GM23338 (cell line): ENCODE results near the gene PGP. TPM values are rescaled to one million over a fixed set of nuclear protein-coding genes. Genes with fewer than 3 reads are reported as not detected.

Source experiments
- ATAC-seq: fragments of 200-7000 bp; cut with Tn5 transposase; 3 replicates; pipeline ENCODE4 v1.9.1; 2020
- DNase-seq: peaks from one replicate; pipeline ENCODE4 v3.0.0-alpha.2; 2015; ENCODE audit warnings: low spot score
- H2AFZ ChIP-seq: fragments of 200-600 bp; sonication (generic); 2 replicates; pipeline ENCODE4 v1.8.0; 2016; ENCODE audit warnings: antibody characterized with exemption, mild to moderate bottlenecking, moderate library complexity
- H3F3A ChIP-seq: fragments of 200-600 bp; sonication (generic); replicated peaks from 2 replicates; pipeline ENCODE4 v1.8.0; 2017; ENCODE audit warnings: antibody characterized with exemption, mixed run types, low read depth
- H3K27ac ChIP-seq: fragments of 200-600 bp; sonication (generic); 2 replicates; pipeline ENCODE4 v1.6.1; 2016; ENCODE audit warnings: low read depth
- H3K27me3 ChIP-seq: fragments of 200-600 bp; sonication (generic); 2 replicates; pipeline ENCODE4 v1.8.0; 2016; ENCODE audit warnings: mild to moderate bottlenecking, mixed run types, moderate library complexity; ENCODE audit not compliant: insufficient read depth
- H3K36me3 ChIP-seq: fragments of 200-600 bp; sonication (generic); 2 replicates; pipeline ENCODE4 v1.8.0; 2016; ENCODE audit warnings: mild to moderate bottlenecking; ENCODE audit not compliant: insufficient read depth
- H3K4me1 ChIP-seq: fragments of 200-600 bp; sonication (generic); 2 replicates; pipeline ENCODE4 v1.8.0; 2016; ENCODE audit warnings: mild to moderate bottlenecking, moderate library complexity; ENCODE audit not compliant: insufficient read depth
- H3K4me2 ChIP-seq: fragments of 200-600 bp; sonication (generic); 2 replicates; pipeline ENCODE4 v1.7.1; 2017; ENCODE audit warnings: mixed run types
- H3K4me3 ChIP-seq: fragments of 200-600 bp; sonication (generic); 2 replicates; pipeline ENCODE4 v1.6.1; 2016; ENCODE audit warnings: mixed run types
- H3K79me2 ChIP-seq: fragments of 200-600 bp; sonication (generic); replicated peaks from 2 replicates; pipeline ENCODE4 v1.8.0; 2017; ENCODE audit warnings: mild to moderate bottlenecking; ENCODE audit not compliant: insufficient read depth
- H3K9me2 ChIP-seq: fragments of 200-600 bp; sonication (generic); 2 replicates; pipeline ENCODE4 v1.8.0; 2017; ENCODE audit not compliant: insufficient read depth
- H4K20me1 ChIP-seq: fragments of 200-600 bp; sonication (generic); replicated peaks from 2 replicates; pipeline ENCODE4 v1.8.0; 2017; ENCODE audit warnings: mild to moderate bottlenecking; ENCODE audit not compliant: insufficient read depth
- H3K27ac Mint-ChIP-seq: 2 replicates; pipeline ENCODE4 v1.8.0; 2020; ENCODE audit warnings: inconsistent platforms, mild to moderate bottlenecking, moderate library complexity, mixed read lengths
- H3K27me3 Mint-ChIP-seq: 3 replicates; pipeline ENCODE4 v1.8.0; 2022; ENCODE audit warnings: low read depth, mild to moderate bottlenecking, moderate library complexity, mixed read lengths, inconsistent platforms; ENCODE audit not compliant: insufficient read depth, poor library complexity
- H3K36me3 Mint-ChIP-seq: 3 replicates; pipeline ENCODE4 v1.8.0; 2021; ENCODE audit warnings: low read depth, mild to moderate bottlenecking, inconsistent platforms, moderate library complexity, mixed read lengths
- H3K4me1 Mint-ChIP-seq: 3 replicates; pipeline ENCODE4 v1.8.0; 2020; ENCODE audit warnings: mild to moderate bottlenecking, inconsistent platforms, mixed read lengths
- H3K4me3 Mint-ChIP-seq: 3 replicates; pipeline ENCODE4 v1.8.0; 2021; ENCODE audit warnings: moderate library complexity, mild to moderate bottlenecking, inconsistent platforms, mixed read lengths
- H3K9me3 Mint-ChIP-seq: 3 replicates; pipeline ENCODE4 v1.8.0; 2020; ENCODE audit warnings: moderate library complexity, mild to moderate bottlenecking, inconsistent platforms, mixed read lengths
- CREB1 ChIP-seq: fragments of 250-450 bp; sonication (Bioruptor Pico); IDR thresholded peaks from 2 replicates; pipeline ENCODE4 v1.5.0; 2020; ENCODE audit warnings: low read depth, mild to moderate bottlenecking, moderate library complexity
- EZH2 ChIP-seq: fragments of 200-600 bp; sonication (generic); IDR thresholded peaks from one replicate; pipeline ENCODE4 v1.8.0; 2017; ENCODE audit warnings: antibody characterized with exemption, mild to moderate bottlenecking, low read depth; ENCODE audit not compliant: unreplicated experiment
- EZH2phosphoT487 ChIP-seq: fragments of 200-600 bp; sonication (generic); IDR thresholded peaks from one replicate; pipeline ENCODE4 v1.8.1; 2018; ENCODE audit warnings: antibody characterized with exemption; ENCODE audit not compliant: unreplicated experiment
- JUNB ChIP-seq: IDR thresholded peaks from one replicate; pipeline ENCODE4 v1.6.1; 2016; ENCODE audit warnings: antibody characterized with exemption; ENCODE audit not compliant: unreplicated experiment
- NANOG ChIP-seq: IDR thresholded peaks from 2 replicates; pipeline ENCODE4 v1.6.1; 2016; ENCODE audit warnings: antibody characterized with exemption, borderline replicate concordance
- POLR2AphosphoS5 ChIP-seq: IDR thresholded peaks from 2 replicates; pipeline ENCODE4 v1.6.1; 2016; ENCODE audit warnings: antibody characterized with exemption, low read depth
- STAT1 ChIP-seq: IDR thresholded peaks from one replicate; pipeline ENCODE4 v1.6.1; 2016; ENCODE audit warnings: antibody characterized with exemption; ENCODE audit not compliant: unreplicated experiment
- ZNF114 ChIP-seq: fragments of 250-450 bp; sonication (Bioruptor Pico); IDR thresholded peaks from 2 replicates; pipeline ENCODE4 v1.5.0; 2020; ENCODE audit warnings: mild to moderate bottlenecking, moderate library complexity
- ZNF331 ChIP-seq: fragments of 250-450 bp; sonication (Bioruptor Pico); IDR thresholded peaks from 2 replicates; pipeline ENCODE4 v1.5.0; 2020; ENCODE audit warnings: low read depth, mild to moderate bottlenecking, moderate library complexity
- polyA plus RNA-seq: library from polyadenylated mRNA; unstranded; fragments of >200 nt; fragmentation: Nextera tagmentation; extraction: Ambion mirVana; gene quantifications from 2 replicates; pipeline ENCODE4 v1.2.1, GENCODE V29; 2016
- total RNA-seq: library from RNA; depleted of rRNA; stranded (reverse); fragments of >200 nt; shearing (Covaris generic); gene quantifications from 2 replicates; pipeline ENCODE4 v1.2.3, GENCODE V29; 2014
- TF ChIP-seq, protein P1 (sequence below): IDR thresholded peaks from 2 replicates; pipeline ENCODE4 v1.6.1; 2016; ENCODE audit warnings: antibody characterized with exemption
- TF ChIP-seq, protein P2 (sequence below), 2 experiments: fragments of 200-600 bp in 1 of 2; sonication (generic) in 1 of 2; conservative IDR thresholded peaks; 2 replicates each; pipeline versions ENCODE4 v1.5.1 to v1.6.1; 2016 to 2017; ENCODE audit warnings: antibody characterized with exemption in 2 of 2, low read depth in 2 of 2, mild to moderate bottlenecking in 2 of 2, moderate library complexity in 1 of 2
- TF ChIP-seq, protein P3 (sequence below): IDR thresholded peaks from one replicate; pipeline ENCODE4 v1.6.1; 2018; ENCODE audit warnings: antibody characterized with exemption; ENCODE audit not compliant: unreplicated experiment
- TF ChIP-seq, protein P4 (sequence below): fragments of 250-450 bp; sonication (Bioruptor Pico); IDR thresholded peaks from 2 replicates; pipeline ENCODE4 v1.5.0; 2020; ENCODE audit warnings: mild to moderate bottlenecking, moderate library complexity

The PGP gene
- total and polyA plus RNA-seq, 2 experiments from 2014 or later, result 44.4 to 80.3 TPM

DNA sequence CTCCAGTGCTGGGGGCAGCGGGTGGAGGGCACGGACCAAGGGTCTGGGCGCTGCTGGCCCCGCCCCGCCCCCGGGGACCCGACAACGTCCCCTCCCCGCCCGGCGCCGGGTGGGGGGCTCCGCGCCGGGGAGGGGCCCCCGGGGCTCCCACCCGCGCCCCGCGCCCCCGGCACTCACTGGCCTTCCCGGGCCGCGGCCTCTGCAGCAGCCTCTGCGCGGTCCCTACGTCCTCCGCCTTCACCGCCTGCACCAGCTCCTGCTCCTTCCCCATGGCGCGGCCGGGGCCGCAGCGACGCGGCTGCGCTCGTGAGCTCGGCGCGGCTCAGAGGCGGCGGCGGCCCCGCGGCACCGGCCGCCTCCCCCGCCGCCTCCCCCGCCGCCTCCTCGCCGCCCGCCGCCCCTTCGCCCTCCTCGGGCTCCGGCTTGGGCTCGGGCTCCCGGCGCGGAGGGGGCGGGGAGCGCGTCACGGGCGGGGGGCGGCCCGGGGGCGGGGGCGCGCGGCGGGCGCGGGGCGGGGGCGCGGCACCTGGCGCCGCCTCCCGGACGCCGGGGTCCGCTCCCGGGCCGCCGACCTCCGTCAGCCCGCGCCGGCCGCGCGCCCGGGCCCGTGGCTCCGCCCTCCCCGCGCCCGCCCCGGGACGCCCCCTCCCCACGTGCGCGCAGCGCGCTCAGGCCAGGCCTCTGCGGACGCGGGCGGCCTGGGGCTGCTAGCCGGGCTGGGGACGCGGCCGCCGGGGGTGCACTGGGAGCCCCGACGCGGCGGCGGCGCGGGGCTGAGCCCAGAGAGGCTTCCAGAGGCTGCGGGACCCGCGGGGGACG is 18.3 kb downstream of the PGP start, which contains the start of gene CASKIN1:
CASKIN1 (minus strand) TSS at position 444 of the 819 bp plus-strand sequence; CDS start at position 271, 173 bp downstream.
- DNase-seq, result peak; percentile 69
- Histone ChIP-seq H3K36me3 (no peaks in the 10 kb centered on the region), H3F3A (0 out of 2 replicates have a peak, but pooled peaks cover 2% of the 10 kb centered on the region), H3K9me2 (no peaks in the 10 kb centered on the region), H3K4me1 (no peaks in the 10 kb centered on the region; the same call in 1 of the 2 replicates), H3K4me2 (peak within 1 kb of the TSS; percentile 92), H3K79me2 (no peaks in the 10 kb centered on the region), H2AFZ (peak within 1 kb of the TSS; percentile 74), H3K4me3 (peak within 1 kb of the TSS; percentile 75), H3K27ac (no peak within 1 kb of the TSS), H4K20me1 (no peaks in the 10 kb centered on the region), H3K27me3 (peaks cover 45% of the 10 kb centered on the region)
- peaks cover 31% of the 10 kb centered on the region for H3K27me3 Mint-ChIP-seq
- TF ChIP-seq ZNF331 (CRISPR knock-in tag), result no peak
- TF ChIP-seq JUNB, result no peak
- TF ChIP-seq, protein P1, sequence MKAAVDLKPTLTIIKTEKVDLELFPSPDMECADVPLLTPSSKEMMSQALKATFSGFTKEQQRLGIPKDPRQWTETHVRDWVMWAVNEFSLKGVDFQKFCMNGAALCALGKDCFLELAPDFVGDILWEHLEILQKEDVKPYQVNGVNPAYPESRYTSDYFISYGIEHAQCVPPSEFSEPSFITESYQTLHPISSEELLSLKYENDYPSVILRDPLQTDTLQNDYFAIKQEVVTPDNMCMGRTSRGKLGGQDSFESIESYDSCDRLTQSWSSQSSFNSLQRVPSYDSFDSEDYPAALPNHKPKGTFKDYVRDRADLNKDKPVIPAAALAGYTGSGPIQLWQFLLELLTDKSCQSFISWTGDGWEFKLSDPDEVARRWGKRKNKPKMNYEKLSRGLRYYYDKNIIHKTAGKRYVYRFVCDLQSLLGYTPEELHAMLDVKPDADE, result no peak
- TF ChIP-seq CREB1 (CRISPR knock-in tag), result no peak
- TF ChIP-seq STAT1, result no peak
- TF ChIP-seq ZNF114 (CRISPR knock-in tag), result no peak
- TF ChIP-seq, protein P2, sequence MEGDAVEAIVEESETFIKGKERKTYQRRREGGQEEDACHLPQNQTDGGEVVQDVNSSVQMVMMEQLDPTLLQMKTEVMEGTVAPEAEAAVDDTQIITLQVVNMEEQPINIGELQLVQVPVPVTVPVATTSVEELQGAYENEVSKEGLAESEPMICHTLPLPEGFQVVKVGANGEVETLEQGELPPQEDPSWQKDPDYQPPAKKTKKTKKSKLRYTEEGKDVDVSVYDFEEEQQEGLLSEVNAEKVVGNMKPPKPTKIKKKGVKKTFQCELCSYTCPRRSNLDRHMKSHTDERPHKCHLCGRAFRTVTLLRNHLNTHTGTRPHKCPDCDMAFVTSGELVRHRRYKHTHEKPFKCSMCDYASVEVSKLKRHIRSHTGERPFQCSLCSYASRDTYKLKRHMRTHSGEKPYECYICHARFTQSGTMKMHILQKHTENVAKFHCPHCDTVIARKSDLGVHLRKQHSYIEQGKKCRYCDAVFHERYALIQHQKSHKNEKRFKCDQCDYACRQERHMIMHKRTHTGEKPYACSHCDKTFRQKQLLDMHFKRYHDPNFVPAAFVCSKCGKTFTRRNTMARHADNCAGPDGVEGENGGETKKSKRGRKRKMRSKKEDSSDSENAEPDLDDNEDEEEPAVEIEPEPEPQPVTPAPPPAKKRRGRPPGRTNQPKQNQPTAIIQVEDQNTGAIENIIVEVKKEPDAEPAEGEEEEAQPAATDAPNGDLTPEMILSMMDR (conservative IDR thresholded peaks at IDR 0.05; ENCODE audit: low read depth in 2 of 2), result no peak
- TF ChIP-seq, protein P3, sequence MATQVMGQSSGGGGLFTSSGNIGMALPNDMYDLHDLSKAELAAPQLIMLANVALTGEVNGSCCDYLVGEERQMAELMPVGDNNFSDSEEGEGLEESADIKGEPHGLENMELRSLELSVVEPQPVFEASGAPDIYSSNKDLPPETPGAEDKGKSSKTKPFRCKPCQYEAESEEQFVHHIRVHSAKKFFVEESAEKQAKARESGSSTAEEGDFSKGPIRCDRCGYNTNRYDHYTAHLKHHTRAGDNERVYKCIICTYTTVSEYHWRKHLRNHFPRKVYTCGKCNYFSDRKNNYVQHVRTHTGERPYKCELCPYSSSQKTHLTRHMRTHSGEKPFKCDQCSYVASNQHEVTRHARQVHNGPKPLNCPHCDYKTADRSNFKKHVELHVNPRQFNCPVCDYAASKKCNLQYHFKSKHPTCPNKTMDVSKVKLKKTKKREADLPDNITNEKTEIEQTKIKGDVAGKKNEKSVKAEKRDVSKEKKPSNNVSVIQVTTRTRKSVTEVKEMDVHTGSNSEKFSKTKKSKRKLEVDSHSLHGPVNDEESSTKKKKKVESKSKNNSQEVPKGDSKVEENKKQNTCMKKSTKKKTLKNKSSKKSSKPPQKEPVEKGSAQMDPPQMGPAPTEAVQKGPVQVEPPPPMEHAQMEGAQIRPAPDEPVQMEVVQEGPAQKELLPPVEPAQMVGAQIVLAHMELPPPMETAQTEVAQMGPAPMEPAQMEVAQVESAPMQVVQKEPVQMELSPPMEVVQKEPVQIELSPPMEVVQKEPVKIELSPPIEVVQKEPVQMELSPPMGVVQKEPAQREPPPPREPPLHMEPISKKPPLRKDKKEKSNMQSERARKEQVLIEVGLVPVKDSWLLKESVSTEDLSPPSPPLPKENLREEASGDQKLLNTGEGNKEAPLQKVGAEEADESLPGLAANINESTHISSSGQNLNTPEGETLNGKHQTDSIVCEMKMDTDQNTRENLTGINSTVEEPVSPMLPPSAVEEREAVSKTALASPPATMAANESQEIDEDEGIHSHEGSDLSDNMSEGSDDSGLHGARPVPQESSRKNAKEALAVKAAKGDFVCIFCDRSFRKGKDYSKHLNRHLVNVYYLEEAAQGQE, result no peak
- no peak for TF ChIP-seq POLR2AphosphoS5
- TF ChIP-seq EZH2, result no peak
- no peak for TF ChIP-seq EZH2phosphoT487
- TF ChIP-seq, protein P4, sequence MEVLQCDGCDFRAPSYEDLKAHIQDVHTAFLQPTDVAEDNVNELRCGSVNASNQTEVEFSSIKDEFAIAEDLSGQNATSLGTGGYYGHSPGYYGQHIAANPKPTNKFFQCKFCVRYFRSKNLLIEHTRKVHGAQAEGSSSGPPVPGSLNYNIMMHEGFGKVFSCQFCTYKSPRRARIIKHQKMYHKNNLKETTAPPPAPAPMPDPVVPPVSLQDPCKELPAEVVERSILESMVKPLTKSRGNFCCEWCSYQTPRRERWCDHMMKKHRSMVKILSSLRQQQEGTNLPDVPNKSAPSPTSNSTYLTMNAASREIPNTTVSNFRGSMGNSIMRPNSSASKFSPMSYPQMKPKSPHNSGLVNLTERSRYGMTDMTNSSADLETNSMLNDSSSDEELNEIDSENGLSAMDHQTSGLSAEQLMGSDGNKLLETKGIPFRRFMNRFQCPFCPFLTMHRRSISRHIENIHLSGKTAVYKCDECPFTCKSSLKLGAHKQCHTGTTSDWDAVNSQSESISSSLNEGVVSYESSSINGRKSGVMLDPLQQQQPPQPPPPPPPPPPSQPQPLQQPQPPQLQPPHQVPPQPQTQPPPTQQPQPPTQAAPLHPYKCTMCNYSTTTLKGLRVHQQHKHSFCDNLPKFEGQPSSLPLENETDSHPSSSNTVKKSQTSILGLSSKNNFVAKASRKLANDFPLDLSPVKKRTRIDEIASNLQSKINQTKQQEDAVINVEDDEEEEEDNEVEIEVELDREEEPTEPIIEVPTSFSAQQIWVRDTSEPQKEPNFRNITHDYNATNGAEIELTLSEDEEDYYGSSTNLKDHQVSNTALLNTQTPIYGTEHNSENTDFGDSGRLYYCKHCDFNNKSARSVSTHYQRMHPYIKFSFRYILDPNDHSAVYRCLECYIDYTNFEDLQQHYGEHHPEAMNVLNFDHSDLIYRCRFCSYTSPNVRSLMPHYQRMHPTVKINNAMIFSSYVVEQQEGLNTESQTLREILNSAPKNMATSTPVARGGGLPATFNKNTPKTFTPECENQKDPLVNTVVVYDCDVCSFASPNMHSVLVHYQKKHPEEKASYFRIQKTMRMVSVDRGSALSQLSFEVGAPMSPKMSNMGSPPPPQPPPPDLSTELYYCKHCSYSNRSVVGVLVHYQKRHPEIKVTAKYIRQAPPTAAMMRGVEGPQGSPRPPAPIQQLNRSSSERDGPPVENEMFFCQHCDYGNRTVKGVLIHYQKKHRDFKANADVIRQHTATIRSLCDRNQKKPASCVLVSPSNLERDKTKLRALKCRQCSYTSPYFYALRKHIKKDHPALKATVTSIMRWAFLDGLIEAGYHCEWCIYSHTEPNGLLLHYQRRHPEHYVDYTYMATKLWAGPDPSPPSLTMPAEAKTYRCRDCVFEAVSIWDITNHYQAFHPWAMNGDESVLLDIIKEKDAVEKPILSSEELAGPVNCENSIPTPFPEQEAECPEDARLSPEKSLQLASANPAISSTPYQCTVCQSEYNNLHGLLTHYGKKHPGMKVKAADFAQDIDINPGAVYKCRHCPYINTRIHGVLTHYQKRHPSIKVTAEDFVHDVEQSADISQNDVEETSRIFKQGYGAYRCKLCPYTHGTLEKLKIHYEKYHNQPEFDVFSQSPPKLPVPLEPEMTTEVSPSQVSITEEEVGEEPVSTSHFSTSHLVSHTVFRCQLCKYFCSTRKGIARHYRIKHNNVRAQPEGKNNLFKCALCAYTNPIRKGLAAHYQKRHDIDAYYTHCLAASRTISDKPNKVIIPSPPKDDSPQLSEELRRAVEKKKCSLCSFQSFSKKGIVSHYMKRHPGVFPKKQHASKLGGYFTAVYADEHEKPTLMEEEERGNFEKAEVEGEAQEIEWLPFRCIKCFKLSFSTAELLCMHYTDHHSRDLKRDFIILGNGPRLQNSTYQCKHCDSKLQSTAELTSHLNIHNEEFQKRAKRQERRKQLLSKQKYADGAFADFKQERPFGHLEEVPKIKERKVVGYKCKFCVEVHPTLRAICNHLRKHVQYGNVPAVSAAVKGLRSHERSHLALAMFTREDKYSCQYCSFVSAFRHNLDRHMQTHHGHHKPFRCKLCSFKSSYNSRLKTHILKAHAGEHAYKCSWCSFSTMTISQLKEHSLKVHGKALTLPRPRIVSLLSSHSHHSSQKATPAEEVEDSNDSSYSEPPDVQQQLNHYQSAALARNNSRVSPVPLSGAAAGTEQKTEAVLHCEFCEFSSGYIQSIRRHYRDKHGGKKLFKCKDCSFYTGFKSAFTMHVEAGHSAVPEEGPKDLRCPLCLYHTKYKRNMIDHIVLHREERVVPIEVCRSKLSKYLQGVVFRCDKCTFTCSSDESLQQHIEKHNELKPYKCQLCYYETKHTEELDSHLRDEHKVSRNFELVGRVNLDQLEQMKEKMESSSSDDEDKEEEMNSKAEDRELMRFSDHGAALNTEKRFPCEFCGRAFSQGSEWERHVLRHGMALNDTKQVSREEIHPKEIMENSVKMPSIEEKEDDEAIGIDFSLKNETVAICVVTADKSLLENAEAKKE (CRISPR knock-in tag), result no peak
- TF ChIP-seq NANOG, result no peak
- no peaks in the 10 kb centered on the region for H3K4me1 Mint-ChIP-seq
- peak within 1 kb of the TSS; percentile 70 for H3K4me3 Mint-ChIP-seq
- peak; percentile 11 for ATAC-seq
- no peaks in the 10 kb centered on the region; the same call in 2 of the 3 replicates for H3K36me3 Mint-ChIP-seq
- H3K27ac Mint-ChIP-seq, result no peak within 1 kb of the TSS
- H3K9me3 Mint-ChIP-seq, result no peaks in the 10 kb centered on the region
